A673 (cell line): ENCODE results near the gene RAVER2. TPM values are rescaled to one million over a fixed set of nuclear protein-coding genes. Genes with fewer than 3 reads are reported as not detected.
"Not testable (repeated sequence)": the region's sequence is repeated elsewhere in the genome, so short reads cannot be mapped to it uniquely, and the experiment has no call there.

Experiments used
- BruUV-seq: library from RNA; stranded (reverse); fragments of 400-500 nt; replicated peaks from 2 replicates; lab custom pipeline; 2021; lab: Mats Ljungman, UMichigan
- CTCF ChIA-PET: fragments of 300-600 bp; sonication (Branson Sonifier 250); formaldehyde crosslinking; loops from one replicate; lab custom pipeline; 2022; ENCODE audit warnings: antibody characterized with exemption; lab: Charles Lee
- POLR2A ChIA-PET: fragments of 300-600 bp; sonication (Branson Sonifier 250); formaldehyde crosslinking; loops from one replicate; lab custom pipeline; 2022; ENCODE audit warnings: antibody characterized with exemption; ENCODE audit not compliant: low non-redundant PET; lab: Charles Lee
- DNase-seq: peaks from one replicate; pipeline ENCODE4 v3.0.0-alpha.2; 2015; ENCODE audit warnings: low spot score
- H3K27ac ChIP-seq: fragments of 200-600 bp; sonication (generic); 2 replicates; pipeline ENCODE4 v1.5.1; 2016; ENCODE audit warnings: mixed run types, low read depth, mild to moderate bottlenecking, mixed read lengths, antibody characterized with exemption, low read length; ENCODE audit not compliant: poor library complexity, severe bottlenecking
- H3K27me3 ChIP-seq: fragments of 200-600 bp; sonication (generic); replicated peaks from 2 replicates; pipeline ENCODE4 v1.6.1; 2017; ENCODE audit warnings: mixed run types, low read depth, mild to moderate bottlenecking, mixed read lengths, antibody characterized with exemption, low read length; ENCODE audit not compliant: insufficient read depth, poor library complexity
- H3K36me3 ChIP-seq: fragments of 200-600 bp; sonication (generic); 2 replicates; pipeline ENCODE4 v1.6.1; 2016; ENCODE audit warnings: mixed run types, mild to moderate bottlenecking, mixed read lengths, antibody characterized with exemption, low read length; ENCODE audit not compliant: insufficient read depth, poor library complexity, severe bottlenecking
- H3K4me1 ChIP-seq: fragments of 200-600 bp; sonication (generic); 2 replicates; pipeline ENCODE4 v1.6.1; 2017; ENCODE audit warnings: mixed run types, mild to moderate bottlenecking, mixed read lengths, antibody characterized with exemption, low read length; ENCODE audit not compliant: insufficient read depth, poor library complexity, severe bottlenecking
- H3K4me3 ChIP-seq: fragments of 200-600 bp; sonication (generic); 2 replicates; pipeline ENCODE4 v1.5.1; 2016; ENCODE audit warnings: low read depth, mixed run types, mild to moderate bottlenecking, mixed read lengths, low read length; ENCODE audit not compliant: poor library complexity, severe bottlenecking
- H3K9me3 ChIP-seq: fragments of 200-600 bp; sonication (generic); 2 replicates; pipeline ENCODE4 v1.6.1; 2016; ENCODE audit warnings: mixed run types, low read depth, mild to moderate bottlenecking, mixed read lengths, antibody characterized with exemption, low read length; ENCODE audit not compliant: poor library complexity, severe bottlenecking
- CTCF ChIP-seq: fragments of 300-800, 200-600 bp; sonication (generic); conservative IDR thresholded peaks from 2 replicates; pipeline ENCODE4 v1.5.1; 2017; ENCODE audit warnings: low read depth, mild to moderate bottlenecking, antibody characterized with exemption, low read length, moderate library complexity, mixed read lengths
- EZH2 ChIP-seq: fragments of 200-600 bp; sonication (generic); IDR thresholded peaks from 2 replicates; pipeline ENCODE4 v1.6.1; 2017; ENCODE audit warnings: borderline replicate concordance, low read depth, mild to moderate bottlenecking, mixed read lengths, antibody characterized with exemption, low read length; ENCODE audit not compliant: poor library complexity, severe bottlenecking
- intact Hi-C: fragments of 100-400 bp; cut with micrococcal nuclease; formaldehyde crosslinking; loops from one replicate; pipeline ENCODE4 v1.10.0; 2022; ENCODE audit not compliant: unreplicated experiment
- total RNA-seq: library from RNA; stranded (reverse); gene quantifications from 2 replicates; pipeline ENCODE4 v1.2.3, GENCODE V29; 2021

The RAVER2 gene
- total RNA-seq, 1 experiment from 2014 or later, result 34.1 TPM

GRCh38 chr1:64701071-64701470, 43.8 kb upstream of the RAVER2 start:
- intact Hi-C loops, result no loop called here
- no TSS peak for BruUV-seq
- H3K27me3 ChIP-seq, result no peaks in the 10 kb centered on the region
- no peaks in the 10 kb centered on the region for H3K9me3 ChIP-seq
- POLR2A ChIA-PET, result no interaction called here
- H3K27ac ChIP-seq, result no peak overlapping the region
- H3K4me1 ChIP-seq, result no peaks in the 10 kb centered on the region
- CTCF ChIA-PET, result no interaction called here
- TF ChIP-seq EZH2 (no peak), CTCF (no peak)
- DNase-seq, result no peak
- H3K4me3 ChIP-seq, result no peak overlapping the region
- no peaks in the 10 kb centered on the region for H3K36me3 ChIP-seq

GRCh38 chr1:64701886-64702285, 43.0 kb upstream of the RAVER2 start:
- H3K36me3 ChIP-seq, result no peaks in the 10 kb centered on the region
- H3K9me3 ChIP-seq, result no peaks in the 10 kb centered on the region
- no peak overlapping the region for H3K27ac ChIP-seq
- no peak for DNase-seq
- ChIA-PET POLR2A (no interaction called here), CTCF (no interaction called here)
- intact Hi-C loops, result no loop called here
- TF ChIP-seq CTCF, result no peak
- no peak for TF ChIP-seq EZH2
- H3K4me3 ChIP-seq, result no peak overlapping the region
- H3K4me1 ChIP-seq, result no peaks in the 10 kb centered on the region
- no TSS peak for BruUV-seq
- no peaks in the 10 kb centered on the region for H3K27me3 ChIP-seq

GRCh38 chr1:64702670-64703069, 42.2 kb upstream of the RAVER2 start:
- BruUV-seq, H3K4me1 ChIP-seq, intact Hi-C loops, CTCF ChIA-PET, H3K4me3 ChIP-seq, H3K36me3 ChIP-seq, POLR2A ChIA-PET, H3K27me3 ChIP-seq, DNase-seq, H3K9me3 ChIP-seq, H3K27ac ChIP-seq: not testable (repeated sequence)

DNA sequence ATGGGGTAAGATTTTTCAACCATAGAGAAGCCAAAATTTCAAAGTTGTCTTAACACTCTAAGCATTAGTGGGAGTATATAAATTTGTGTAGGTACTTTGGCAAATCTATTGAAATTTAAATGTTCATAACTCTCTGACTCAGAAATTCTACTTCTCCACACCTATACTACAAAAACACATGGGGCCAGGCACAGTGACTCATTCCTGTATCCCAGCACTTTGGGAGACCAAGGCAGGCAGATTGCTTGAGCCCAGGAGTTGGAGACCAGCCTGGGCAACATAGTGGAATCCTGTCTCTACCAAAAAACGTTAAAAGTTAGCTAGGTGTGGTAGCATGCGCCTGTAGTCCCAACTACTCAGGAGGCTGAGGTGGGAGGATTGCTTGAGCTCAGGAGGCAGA, 41.3 kb upstream of the RAVER2 start:
- H3K27ac ChIP-seq, result no peak overlapping the region
- ChIA-PET POLR2A (interaction anchor here (0.6 to 0.7 kb wide), 3 partner anchors 183 to 312 kb away, joined by 3 to 7 read pairs (median 3); no protein-coding TSS in a partner anchor), CTCF (no interaction called here)
- intact Hi-C loops, result no loop called here
- H3K9me3 ChIP-seq, result no peaks in the 10 kb centered on the region
- H3K4me1 ChIP-seq, result no peaks in the 10 kb centered on the region
- BruUV-seq, result no TSS peak
- no peaks in the 10 kb centered on the region for H3K27me3 ChIP-seq
- DNase-seq, result no peak
- TF ChIP-seq CTCF, result no peak
- no peak for TF ChIP-seq EZH2
- H3K4me3 ChIP-seq, result no peak overlapping the region
- no peaks in the 10 kb centered on the region for H3K36me3 ChIP-seq
